Urothelium cell line (cell line): Measurements from ENCODE around the gene FUT9.

ENCODE experiments used
- DNase-seq: peaks from one replicate; pipeline ENCODE4 v3.0.0; 2011; ENCODE audit warnings: low spot score, mixed read lengths
- FAIRE-seq: peaks from 2 replicates; lab custom pipeline; 2011; peaks lifted over from hg19 to GRCh38; lab: Jason Lieb, UNC

The FUT9 gene

DNA sequence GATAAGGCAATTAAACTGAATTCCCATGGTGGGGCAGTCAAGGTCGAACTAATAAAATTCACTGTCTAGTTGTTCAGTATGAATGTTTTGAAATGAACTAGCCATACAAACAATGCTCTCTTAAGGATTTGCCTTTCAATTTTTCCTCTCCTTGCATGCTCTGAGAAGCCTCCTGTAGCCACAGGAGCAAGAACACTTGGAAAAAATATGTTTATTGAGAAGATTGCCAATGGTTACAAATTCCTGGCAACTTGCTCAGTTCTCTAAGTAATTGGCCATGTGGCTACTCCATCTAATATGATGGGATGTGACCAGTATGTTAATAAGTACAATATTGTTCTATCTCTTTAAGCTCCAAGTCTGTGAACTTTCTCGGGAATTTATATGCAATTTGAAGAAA lies 49.4 kb downstream of the FUT9 start:
- DNase-seq (no peak), FAIRE-seq (no peak)

DNA sequence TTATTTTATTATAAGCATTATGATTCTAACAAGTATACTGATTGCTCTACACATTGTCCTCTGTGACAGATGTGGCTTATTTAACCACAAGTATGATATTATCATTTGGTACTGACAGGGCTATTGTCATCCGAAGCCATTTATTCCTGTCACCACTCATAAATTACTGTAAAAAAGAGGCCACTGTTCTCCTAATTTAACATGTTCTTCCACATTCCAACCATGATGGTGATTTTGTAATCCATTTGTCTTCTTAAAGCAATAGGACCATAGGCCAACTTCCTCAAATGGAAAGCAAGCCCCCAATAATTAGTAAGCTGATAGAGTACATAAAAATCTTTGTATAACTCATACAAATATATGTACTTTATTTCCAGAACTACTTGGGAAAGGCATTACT lies 50.6 kb downstream of the FUT9 start:
- no peak for DNase-seq
- FAIRE-seq, result no peak

DNA sequence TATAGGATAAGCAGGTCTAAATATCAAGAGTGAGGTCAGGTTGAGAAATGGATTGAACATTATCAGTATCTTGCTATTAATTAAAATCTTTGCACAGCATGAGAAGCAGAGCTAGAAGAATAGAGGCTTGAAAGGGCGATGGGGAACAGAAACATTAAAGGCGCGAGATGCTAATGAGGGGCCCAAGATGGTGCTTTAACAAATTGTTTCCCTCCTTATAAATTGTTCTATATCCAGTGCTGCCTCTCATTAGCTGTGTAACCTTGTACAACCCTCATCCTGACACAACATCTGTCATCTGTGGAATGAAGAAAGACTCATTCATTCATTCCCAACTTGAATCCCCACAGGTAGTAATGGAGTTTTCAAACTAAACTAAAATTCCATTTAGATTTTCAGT lies 57.8 kb downstream of the FUT9 start:
- no peak for DNase-seq
- FAIRE-seq, result no peak

DNA sequence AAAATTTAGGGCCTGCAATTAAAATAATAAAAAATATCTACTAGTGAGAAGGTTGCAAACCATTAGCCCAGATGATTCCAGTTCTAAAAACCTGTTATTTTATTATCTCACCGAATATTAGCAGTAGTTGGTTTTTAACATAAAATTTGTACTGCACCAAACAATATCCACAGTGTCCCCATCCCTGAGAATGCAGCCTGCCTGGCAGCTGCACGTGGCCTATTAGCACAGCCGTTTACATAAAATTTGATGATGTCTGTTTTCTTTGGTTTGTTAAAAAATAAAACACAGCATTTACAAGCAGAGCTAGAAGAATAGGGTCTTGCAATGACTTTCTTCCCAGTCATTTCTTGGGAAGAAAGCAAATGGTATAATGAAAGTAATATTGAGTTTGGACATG lies 58.2 kb downstream of the FUT9 start:
- DNase-seq (no peak), FAIRE-seq (no peak)

DNA sequence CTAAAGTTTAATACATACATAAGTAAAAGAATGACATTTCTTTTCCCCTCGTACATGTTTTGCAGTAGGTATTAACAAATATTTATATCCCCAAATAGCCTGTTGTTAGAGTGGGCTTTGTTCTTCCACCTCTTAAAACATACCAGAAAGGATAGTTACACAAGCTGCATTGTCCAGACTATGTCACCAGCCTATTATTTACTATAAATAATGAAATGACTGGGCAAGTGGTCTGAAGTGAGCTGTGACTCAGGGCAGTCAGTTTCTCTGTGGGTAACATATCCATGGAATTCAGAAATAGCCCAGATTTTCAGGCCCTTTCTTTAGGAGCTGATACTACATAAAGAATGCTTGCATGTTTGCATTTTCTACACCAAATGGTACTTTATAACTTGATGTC lies 60.1 kb downstream of the FUT9 start:
- DNase-seq, result no peak

DNA sequence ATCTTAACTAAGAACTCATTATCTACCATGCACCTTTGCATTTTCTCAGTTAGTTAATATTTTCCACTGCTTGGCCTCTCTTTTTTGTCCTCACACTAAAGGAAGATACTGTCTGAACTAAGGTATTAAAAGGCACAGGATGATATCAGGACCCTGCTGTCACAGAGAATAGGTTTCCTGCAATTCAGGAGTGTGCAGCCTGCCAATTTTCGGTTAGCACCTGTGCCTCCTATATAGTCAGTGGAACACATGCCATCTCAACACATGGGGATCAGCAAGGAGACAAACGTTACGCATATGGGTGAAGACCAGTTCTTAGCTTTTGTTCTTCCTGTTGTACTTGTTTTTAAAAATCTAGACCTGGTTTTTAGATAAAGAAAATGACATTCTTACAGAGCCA lies 71.0 kb downstream of the FUT9 start:
- FAIRE-seq, result no peak
- no peak for DNase-seq

More for the DNA sequence above, 60.1 kb downstream of the FUT9 start:
- FAIRE-seq, result no peak

DNA sequence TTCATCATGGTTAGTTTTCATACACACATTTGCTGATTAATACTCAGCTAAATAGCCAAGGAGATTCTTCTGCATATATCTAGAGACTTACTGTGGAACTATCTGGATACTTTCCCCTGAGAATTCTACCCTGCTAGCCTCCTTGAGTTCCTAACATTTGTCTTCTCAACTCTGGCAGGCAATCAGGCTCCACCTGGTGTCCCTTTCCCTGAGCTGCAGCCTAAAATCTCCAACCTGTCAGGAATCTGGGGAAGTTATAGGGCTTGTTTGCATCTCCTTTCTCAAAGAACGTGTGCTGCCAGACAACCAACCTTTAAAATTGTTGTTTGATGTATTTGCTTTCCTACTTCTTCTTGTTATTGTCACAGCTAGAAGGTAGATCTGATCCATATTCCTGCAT lies 73.4 kb downstream of the FUT9 start:
- FAIRE-seq (no peak), DNase-seq (peak; percentile 0)

DNA sequence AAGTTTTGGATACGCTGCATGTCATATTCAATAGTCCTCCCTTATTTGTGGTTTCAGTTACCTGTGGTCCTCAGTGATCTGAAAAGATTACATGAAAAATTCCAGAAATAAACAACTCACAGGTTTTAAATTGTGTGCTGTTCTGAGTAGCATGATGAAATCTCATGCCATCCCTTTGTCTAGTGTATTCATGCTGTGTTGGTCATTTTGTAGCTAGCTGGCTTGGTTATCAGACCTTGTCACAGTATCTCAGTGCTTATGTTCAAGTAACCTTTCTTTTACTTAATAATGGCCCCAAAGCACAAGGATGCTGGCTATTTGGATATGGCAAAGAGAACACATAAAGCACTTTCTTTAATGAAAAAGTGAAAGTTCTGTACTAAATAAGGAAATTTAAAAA lies 78.3 kb downstream of the FUT9 start:
- DNase-seq, result no peak
- no peak for FAIRE-seq

DNA sequence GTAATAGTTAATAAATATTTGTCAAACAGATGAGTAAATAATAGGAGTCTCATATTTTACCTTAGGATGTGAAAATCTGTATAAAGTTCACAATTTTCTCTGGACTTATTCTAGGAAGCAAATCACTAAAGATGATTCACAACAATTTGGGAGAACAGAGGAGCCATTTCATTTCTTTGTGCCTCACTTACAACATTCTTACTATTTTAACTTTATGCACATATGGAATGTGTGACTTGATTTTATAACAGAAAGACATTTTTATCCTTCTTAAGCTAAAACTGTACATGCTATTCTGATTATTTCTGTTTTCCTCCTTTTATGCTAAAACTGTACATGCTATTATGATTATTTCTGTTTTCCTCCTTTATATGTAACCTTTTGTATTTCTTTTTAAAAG lies 83.3 kb downstream of the FUT9 start:
- no peak for FAIRE-seq
- DNase-seq, result no peak

DNA sequence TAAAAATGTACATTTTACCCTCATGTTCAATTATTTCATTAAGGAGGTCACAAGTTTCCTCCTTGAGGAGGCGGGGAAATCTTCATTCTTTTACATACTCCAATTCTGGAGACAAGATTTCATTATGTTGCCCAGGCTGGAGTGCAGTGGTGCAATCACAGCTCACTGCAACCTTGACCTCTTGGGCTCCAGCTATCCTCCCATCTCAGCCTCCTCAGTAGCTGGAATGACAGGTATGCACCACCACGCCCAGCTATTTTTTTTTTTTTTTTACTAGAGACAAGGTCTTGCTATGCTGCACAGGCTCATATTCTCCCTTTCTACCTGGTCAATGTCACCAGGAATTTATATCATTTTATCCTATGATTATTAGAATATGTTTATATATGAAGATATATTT lies 85.8 kb downstream of the FUT9 start:
- FAIRE-seq, result no peak
- DNase-seq, result no peak

DNA sequence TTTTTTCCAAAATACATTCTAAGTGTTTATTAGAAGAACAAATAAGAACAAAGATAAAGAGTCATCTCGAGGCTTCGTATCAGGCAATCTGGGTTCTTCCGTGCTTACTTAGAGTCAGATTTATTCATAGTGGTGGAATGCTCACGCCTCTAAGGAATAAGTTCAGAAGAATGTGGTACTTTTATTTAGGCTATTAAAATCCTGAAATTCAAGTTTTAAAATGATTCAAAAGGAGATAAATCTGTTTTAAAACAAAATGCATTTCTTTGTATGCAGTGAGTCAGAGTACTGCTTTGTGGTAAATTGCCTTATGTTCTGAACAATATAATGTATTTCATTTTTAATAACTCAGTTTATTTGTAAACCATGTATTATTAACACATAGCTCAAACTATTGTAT lies 89.1 kb downstream of the FUT9 start:
- FAIRE-seq, result no peak
- DNase-seq, result no peak

DNA sequence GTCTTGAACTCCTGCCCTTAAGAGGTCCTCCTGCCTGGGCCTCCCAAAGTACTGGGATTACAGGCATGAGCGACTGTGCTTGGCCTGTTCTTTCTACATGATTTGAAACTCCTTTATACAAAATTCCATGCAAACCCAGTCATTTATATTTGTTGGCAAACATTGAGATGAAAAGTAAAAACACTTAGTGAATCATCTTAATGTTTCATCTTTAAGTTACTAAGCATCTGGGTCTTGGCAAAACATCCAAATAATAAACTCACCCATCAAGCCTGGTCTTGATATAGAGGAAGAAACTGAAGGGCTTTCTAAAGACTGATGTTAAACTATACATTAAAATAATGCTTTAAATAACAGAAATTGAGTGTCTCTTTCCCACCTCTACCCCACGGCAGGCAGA lies 95.1 kb downstream of the FUT9 start:
- FAIRE-seq, result no peak

DNA sequence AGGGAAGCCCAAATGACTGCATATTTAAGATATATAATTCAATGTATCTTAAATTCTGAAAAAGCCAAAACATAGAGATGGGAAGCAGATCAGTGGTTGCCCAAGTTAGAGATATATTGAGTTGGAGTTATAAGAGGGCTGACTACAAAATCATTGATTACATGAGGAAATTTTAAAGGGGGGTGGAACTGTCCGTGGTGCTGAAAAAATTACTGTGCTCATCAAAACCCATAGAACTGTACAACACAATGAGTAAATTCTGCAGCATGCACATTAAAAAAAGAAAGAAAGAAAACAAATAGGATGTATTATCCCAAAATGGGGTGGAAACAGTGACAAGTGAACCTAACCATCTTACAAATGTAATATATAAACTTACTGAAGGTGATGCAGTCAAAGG lies 100.9 kb downstream of the FUT9 start:
- no peak for FAIRE-seq

More for the DNA sequence above, 95.1 kb downstream of the FUT9 start:
- DNase-seq, result no peak

DNA sequence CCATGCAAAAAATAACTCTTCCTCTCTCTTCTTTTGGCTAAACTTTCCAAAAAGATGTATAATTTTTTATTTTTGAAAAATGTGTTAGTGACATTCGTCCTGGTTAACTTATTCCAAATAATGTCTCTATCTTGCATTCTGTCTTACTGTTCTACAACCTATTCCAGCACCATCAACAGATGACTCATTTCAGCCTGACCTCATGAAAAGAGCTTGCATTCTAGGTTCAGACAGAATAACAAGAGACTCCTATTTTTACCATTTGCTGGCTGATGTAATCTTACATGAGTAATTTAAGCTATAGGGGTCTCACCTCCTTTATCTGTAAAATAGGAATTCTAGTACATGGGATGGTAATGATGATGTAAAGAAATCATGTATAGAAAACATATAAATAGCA lies 109.0 kb downstream of the FUT9 start:
- no peak for FAIRE-seq
- peak; percentile 2 for DNase-seq

More for the DNA sequence above, 100.9 kb downstream of the FUT9 start:
- DNase-seq, result peak; percentile 0

DNA sequence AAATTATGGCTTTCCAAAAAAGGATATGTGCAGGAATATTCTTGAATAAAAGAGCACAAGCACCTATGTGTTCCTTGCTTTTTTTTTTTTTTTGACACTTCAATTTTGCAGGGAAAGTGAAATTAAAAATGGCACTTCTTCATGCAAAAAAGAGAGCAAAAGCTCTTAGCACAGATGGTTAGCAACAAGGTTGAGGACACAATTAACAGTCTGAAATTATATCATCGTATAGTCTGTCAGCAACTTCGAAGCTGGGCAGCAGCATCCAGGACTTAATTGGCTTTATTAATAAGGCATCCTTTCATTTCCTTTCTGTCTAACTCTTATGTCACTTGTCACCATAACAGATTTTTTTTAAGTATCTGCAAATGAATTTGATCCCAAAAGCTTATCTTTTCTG lies 122.6 kb downstream of the FUT9 start:
- FAIRE-seq, result no peak

DNA sequence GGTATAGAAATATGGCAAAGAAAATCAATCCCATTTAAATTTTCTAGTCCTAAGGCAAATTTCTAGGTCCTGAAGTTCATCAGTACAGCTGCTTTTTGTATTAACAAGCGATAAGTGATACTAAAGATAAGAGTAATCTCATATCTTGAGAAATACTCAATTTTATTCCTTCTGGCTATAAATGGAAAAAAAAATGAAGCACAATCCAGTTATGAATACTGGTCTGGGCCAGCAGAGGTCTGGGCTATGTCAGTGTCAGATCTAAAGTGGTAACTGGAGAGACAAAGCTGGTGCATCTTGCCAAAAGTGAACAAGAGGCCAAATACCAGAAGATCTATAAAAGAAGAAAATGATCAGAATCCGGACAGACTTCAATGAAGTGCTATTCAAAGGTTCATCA lies 126.4 kb downstream of the FUT9 start:
- FAIRE-seq, result no peak
- DNase-seq, result no peak

More for the DNA sequence above, 122.6 kb downstream of the FUT9 start:
- no peak for DNase-seq

DNA sequence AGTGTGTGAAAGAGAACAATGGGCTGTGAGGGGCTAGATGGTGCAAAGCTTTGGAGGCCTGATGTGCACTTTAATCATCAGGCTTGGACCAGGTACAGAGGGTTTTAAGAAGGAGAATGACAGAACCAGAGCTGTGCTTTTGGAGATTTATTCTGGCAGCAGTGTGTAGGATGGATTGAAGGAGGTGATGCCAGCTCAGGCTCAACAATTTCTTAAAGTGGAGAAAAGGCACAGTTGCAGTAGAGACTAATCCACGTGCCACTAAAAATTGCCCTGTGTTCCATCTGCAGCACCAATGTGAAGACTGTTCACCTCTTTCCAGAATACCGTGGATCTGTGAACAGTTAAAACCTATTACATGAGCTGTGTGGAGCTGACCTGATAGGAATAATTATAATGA lies 134.7 kb downstream of the FUT9 start:
- FAIRE-seq (no peak), DNase-seq (no peak)

DNA sequence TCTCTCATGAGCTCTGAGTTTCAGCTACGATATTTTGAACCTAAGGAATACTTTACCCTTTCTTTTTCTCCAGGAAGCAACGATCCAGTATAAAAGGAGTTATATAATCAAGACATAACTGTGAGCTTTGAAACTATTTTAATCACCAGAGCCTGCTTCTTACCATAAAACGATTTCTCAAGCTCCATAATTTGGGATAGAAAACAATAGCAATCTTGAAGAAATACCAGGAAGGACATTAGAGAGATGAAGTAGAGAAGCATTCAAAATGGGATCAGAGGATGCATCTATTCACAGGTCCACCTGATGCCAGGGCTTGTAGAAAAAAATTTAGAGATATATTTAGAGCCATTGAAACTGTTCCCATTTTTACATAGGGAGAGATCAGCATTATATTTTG lies 135.9 kb downstream of the FUT9 start:
- DNase-seq, result no peak
- no peak for FAIRE-seq

DNA sequence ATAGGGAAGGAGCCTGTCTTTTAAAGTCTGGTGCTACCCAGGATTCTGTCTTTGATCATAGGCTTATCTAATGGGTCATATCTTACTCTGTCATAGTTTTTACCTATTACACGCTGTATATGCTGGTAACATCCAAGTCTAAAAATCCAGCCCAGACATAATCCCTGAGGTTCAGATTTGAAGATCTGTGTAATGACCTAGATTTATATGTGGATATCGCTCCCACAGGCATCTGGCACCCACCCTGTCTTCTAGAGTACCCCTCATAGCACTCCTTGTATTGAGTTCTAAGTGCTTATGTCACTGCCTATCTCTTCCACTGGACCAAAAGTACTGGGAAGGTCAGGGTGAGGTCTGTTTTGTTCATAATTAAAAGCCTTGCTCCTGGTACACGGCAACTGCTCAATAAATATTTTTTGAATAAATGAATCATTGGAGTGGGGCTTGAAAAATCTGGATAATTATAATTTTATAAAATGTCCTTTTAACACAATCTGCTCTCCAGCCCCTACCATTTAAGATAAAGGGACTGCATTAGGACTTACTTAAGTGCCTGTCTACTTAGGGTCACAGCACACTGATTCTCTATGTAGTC lies 136.4 kb downstream of the FUT9 start:
- no peak for DNase-seq
- no peak for FAIRE-seq

DNA sequence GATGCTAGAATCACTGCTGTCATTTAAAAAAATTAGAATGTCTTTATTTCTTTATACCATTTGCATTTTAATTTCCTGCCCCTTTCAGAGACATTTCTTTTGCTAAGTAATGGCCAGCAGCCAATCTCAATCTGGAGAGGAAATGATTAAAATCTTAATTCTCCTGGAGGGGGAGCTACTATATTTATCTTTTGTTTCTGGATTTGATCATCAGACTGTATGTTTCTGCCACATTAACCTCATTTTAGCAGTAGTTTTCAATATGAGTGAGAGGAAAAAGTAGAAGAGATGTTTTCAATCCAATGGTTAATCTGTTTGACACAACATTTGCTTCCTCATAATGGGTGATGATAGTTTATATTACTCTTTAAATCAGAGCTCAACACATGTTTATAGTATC lies 138.0 kb downstream of the FUT9 start:
- FAIRE-seq (no peak), DNase-seq (no peak)

DNA sequence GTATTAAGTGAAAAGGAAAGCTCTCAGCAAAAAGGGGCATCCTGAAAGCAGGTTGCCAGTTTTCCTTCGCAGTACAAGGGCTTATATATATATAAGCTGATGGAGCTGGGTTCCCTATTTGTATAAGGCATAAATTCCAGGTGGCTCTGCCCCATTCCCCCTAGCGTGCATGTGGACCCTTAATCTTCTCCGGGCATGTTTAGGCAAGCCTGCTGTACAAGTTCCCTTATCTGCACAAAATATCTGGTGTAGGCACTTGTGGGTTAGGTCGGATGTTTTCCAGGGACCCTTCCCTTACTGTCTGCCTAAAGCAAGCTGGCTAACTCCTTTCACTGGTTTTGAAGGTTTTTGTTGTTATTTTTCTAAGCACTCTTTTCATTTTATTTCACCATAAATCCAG lies 140.7 kb downstream of the FUT9 start:
- DNase-seq, result no peak
- no peak for FAIRE-seq

DNA sequence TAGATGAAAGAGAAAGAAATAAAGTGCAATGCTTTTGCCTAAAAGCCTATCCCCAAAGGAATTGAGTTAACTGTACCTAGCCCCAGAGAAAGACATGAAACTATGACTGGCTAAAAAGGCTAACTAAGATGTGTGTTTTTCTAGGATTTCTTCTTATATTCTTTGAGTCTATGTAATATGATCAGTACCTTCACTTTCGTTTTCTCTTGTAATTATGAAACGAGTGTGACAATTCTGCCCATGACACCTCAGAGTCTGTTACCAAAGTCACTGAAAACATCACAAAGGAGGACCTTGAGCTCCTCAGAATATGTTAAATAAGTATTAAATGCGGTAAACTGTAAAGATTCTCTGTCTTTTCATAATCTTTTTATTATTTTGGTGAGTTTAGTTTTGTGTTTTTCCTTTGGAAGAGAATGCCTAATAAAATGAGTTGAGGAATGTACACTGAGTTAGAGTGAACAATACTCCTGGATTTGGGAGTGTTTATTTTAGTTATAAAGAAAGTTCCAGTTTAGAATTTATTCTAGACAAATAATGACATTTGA lies 141.3 kb downstream of the FUT9 start:
- no peak for FAIRE-seq
- no peak for DNase-seq

DNA sequence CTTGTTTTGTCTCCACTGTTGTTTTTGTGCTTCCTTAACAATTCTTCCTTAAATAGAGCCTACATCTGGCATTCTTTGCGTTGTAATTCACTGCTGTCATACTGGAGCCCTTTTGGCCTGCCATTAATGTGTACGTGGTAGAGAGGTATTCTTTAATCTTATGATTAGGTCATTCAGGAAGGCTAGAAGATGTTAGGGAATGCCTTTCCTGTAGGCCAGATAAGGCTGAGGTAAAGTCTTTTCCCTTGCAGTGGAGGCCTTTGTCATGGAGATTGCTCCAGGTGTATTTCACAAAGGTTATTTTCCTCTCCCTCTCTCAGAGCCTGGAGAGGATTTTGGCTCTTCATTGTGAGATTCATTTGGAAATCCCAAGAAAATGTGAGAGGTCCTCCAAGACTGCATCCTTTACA lies 146.9 kb downstream of the FUT9 start:
- no peak for DNase-seq

More for the DNA sequence above, 146.9 kb downstream of the FUT9 start:
- FAIRE-seq, result no peak
